GM21390 (cell line): ENCODE measurements around the gene CRYBA2.

Source experiments
- ATAC-seq: cut with Tn5 transposase; IDR thresholded peaks from one replicate; pipeline ENCODE4 v1.9.1; 2021; ENCODE audit not compliant: unreplicated experiment

The CRYBA2 gene

GRCh38 chr2:218983263-218983933 lies 9.8 kb downstream of the CRYBA2 start:
- ATAC-seq: no peak

- ATAC-seq: no peak
These were observed 10.5 kb downstream of the CRYBA2 start for GRCh38 chr2:218982586-218983262.

GRCh38 chr2:218981881-218982585 lies 11.2 kb downstream of the CRYBA2 start:
- no peak for ATAC-seq

- no peak for ATAC-seq
These were observed 11.8 kb downstream of the CRYBA2 start for GRCh38 chr2:218981390-218981880.

- ATAC-seq: no peak
These were observed 12.4 kb downstream of the CRYBA2 start for GRCh38 chr2:218980735-218981389.

GRCh38 chr2:218979846-218980734 lies 13.1 kb downstream of the CRYBA2 start:
- ATAC-seq: peak; percentile 91

- ATAC-seq: no peak
These were observed 18.0 kb downstream of the CRYBA2 start for GRCh38 chr2:218975060-218975777.

- no peak for ATAC-seq
These were observed 22.3 kb downstream of the CRYBA2 start for GRCh38 chr2:218970894-218971293.

GRCh38 chr2:218964041-218964771 lies 29.0 kb downstream of the CRYBA2 start:
- no peak for ATAC-seq

- ATAC-seq: no peak
These were observed 29.6 kb downstream of the CRYBA2 start for GRCh38 chr2:218963601-218964000.

GRCh38 chr2:218962859-218963492 lies 30.2 kb downstream of the CRYBA2 start:
- no peak for ATAC-seq

GRCh38 chr2:218961651-218962570 lies 31.3 kb downstream of the CRYBA2 start:
- no peak for ATAC-seq

- no peak for ATAC-seq
These were observed 32.0 kb downstream of the CRYBA2 start for GRCh38 chr2:218961229-218961628.

- no peak for ATAC-seq
These were observed 32.7 kb downstream of the CRYBA2 start for GRCh38 chr2:218960309-218961165.

GRCh38 chr2:218959761-218960308 lies 33.4 kb downstream of the CRYBA2 start:
- no peak for ATAC-seq

- peak; percentile 94 for ATAC-seq
These were observed 34.0 kb downstream of the CRYBA2 start, which contains the start of gene CDK5R2 for GRCh38 chr2:218959141-218959731. CDK5R2 (plus strand) TSS chr2:218959666; CDS start chr2:218959821, 155 bp downstream.
